NCI-H2107 treated with DMSO at 0.1 percent for 48 hours (cell line): ENCODE data around the gene ACAD11.

Source experiments
- DNase-seq: peaks from one replicate; lab custom pipeline; 2025; ENCODE audit not compliant: unreplicated experiment; lab: John Stamatoyannopoulos, UW

Gene ACAD11

GRCh38 chr3:132556036-132556386 is 103.6 kb downstream of the ACAD11 start:
- DNase-seq = peak; percentile 93

DNA sequence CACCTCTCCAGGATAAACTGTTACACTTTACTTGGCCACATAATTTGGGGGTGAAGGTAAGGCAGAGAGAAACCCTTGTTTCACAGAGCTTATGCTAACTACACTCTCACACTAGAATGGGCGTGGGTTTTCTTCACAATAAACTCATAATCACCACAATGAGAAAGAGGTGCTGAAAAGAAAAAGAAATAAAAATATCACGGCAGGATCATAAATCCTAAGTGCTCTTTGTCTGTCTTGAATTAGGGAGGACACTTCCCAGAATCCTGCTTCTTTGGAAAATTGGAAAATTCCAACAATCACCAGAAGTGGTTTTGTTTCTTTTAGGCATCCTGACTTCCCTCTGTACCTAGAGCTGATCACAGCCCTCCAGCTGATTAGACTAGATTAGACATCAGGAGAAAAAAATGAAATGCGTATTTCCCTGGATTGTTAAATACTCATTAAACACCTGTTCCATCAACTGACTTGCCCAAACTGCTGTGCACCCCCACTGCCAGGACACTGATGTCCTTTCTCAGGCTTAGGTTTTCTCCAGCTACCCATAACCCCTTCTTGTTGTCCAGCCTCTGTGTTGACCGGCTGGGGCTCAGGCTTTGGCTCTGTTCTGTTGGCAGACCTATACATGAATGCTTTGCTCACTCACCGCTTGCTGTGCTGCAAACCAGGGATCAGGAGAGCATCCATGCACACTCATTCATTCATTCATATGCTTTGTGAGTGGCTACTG is 104.1 kb downstream of the ACAD11 start:
- DNase-seq = peak; percentile 85

GRCh38 chr3:132554437-132554836 is 105.2 kb downstream of the ACAD11 start:
- peak; percentile 81 for DNase-seq

DNA sequence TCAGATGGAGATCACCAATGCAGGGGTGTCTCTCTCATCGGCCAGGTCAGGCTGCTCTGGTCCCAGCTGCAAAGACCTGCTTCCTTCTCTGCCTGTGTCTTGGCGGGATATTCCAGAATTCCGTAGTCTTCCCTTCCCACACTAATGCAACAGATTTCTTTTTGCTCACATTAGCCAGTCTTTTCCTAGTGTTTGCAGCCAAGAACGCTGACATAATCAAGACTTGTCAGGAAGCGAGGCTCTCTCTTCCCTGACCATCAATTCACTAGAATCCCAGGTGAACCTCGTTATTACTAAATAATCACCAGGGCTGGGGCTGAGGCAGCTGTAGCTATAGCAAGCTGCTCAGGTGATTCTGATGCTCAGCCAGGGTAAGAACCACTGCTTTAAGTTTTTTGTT is 105.8 kb downstream of the ACAD11 start:
- DNase-seq = no peak

- no peak for DNase-seq
These were observed 108.9 kb downstream of the ACAD11 start for GRCh38 chr3:132550579-132551305.

DNA sequence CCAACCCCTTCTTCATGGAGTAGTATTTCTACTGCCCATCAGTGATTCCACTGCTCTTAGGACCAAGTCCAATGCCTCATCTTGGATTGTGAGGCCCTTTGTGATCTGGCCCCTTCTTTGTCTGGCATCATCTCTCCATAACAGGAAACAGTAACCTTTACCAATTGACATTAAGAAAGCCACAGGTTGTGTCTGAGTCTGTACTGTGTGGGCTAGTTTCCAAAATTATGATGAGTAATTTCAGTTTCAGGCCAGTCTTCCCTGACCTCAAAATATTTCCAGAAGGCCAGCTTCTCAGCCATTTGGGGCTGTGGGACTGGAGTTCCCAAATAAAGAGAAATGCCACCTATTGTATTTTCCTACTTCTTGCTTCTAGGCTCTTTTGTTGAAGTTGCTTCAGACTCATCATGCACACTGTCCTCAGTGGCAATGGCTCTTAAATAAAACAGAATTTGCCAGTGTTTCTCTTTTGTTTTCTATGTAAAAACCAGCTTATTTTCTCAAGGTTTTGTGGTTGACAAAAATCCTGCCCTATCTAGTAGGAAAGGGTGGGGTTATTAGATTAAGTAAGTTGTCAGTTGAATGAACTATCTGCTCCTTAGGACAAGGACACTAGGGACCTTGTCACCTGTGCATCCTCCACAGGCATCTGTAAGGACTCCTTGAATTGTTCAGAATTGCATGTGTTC is 109.6 kb downstream of the ACAD11 start:
- DNase-seq = no peak

- no peak for DNase-seq
These were observed 110.4 kb downstream of the ACAD11 start for GRCh38 chr3:132549169-132549568.

DNA sequence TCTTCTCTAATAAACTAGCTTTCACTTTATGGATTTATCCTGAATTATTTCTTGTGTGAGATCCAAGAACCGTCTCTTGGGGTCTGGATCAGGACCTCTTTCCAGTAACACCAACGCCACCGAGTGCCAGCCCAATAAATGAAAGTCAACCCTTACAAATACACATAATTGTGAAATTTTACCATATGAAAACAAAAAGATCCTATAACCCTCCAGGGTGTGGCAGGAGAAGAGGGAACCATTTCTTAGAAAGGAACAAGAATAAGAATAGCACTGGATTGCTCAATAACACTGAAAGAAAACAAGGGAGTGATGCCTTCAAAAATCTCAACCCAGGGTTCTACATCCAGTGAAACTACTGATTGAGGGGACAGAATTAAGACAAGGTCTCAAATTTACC is 114.1 kb downstream of the ACAD11 start:
- no peak for DNase-seq

DNA sequence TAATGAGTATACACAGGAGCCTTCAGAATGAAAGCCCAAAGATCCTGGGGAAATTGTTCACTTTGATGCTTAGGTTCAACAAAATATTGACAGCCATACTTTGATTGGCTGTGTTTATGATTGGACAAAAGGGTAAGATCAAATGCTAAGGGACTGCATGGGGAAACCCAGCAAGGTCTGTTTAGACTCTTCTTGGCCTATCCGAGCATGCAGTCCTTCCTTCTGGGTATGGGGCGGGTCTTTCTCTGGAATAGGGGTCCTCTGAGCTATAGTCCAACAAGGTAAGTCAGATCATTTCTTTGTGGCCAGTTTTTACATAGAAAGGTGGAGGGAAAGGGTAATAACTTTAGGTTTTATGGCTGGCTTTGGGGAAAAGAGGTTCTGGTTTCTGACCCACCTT is 115.5 kb downstream of the ACAD11 start:
- DNase-seq = no peak

GRCh38 chr3:132543011-132543739 is 116.4 kb downstream of the ACAD11 start:
- no peak for DNase-seq

DNA sequence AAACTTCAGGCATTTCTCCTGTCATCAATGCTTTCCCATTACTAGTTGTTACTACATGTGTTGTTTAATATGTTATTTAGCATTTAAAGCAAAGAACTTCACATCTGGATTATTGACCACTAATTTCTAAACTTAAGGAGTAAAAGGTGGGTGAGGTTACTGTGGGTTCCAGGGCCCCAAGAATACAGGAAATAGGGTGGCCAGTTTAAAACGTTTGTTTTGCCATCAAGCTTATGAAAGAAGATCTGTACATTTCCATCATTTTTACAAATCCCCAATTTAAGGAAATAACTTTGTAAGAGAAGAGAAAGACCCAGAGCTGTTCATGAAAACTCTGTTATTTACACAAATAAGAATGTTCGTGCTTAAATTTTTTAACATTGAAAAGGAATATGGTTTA is 117.0 kb downstream of the ACAD11 start:
- DNase-seq = no peak

DNA sequence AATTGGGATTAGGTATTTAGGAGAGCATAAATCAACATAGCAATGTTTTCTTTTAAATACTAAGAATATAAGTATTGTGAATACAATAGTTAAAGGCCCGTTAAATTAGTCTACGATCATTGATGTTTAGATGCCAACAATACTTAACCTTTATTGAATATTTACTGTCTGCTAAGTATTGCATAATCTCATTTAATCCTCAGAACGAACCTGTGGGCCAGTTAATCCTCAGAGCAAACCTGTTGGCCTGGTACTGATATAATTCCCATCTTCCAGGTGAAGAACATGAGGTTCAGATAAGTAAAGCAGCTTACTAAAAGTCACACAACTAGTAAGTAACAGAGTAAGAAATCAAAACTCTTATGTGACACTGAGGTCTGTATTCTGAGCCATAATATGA is 119.9 kb downstream of the ACAD11 start:
- no peak for DNase-seq

GRCh38 chr3:132538072-132538471 is 121.5 kb downstream of the ACAD11 start:
- no peak for DNase-seq

GRCh38 chr3:132537297-132537696 is 122.3 kb downstream of the ACAD11 start:
- DNase-seq = no peak

DNA sequence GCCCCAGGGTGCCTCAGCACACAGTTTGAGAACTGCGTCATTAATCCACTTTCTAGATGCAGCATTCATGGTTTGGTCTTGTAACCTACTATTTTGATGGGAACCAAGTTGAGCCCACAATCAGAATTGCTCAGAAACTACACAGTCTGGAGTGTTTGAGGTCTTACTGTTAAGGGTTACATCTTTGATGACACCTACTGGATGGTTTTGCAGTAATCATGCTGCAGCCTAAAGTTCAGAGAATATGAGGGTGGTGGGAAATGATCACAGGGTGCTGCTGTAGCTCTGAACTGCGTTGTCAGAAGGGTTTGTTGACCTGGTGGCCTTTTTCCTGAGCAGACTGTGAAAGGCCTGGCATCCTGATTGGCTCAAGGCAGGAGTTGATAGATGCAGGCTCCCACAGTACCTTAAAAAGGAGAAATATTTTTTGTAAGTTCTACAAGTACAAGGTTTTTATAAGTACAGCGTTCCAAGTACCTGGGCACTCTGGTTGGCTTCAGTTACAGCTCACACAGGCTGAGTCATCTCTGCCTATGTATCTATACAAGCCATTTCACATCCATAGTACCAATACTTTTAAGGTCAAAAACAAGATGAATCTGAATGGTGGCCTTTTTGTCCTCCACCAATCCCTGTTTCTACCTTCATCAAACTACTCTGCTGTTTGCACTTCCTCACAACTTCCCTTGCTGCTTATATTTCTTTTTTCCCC is 123.0 kb downstream of the ACAD11 start:
- DNase-seq = no peak

DNA sequence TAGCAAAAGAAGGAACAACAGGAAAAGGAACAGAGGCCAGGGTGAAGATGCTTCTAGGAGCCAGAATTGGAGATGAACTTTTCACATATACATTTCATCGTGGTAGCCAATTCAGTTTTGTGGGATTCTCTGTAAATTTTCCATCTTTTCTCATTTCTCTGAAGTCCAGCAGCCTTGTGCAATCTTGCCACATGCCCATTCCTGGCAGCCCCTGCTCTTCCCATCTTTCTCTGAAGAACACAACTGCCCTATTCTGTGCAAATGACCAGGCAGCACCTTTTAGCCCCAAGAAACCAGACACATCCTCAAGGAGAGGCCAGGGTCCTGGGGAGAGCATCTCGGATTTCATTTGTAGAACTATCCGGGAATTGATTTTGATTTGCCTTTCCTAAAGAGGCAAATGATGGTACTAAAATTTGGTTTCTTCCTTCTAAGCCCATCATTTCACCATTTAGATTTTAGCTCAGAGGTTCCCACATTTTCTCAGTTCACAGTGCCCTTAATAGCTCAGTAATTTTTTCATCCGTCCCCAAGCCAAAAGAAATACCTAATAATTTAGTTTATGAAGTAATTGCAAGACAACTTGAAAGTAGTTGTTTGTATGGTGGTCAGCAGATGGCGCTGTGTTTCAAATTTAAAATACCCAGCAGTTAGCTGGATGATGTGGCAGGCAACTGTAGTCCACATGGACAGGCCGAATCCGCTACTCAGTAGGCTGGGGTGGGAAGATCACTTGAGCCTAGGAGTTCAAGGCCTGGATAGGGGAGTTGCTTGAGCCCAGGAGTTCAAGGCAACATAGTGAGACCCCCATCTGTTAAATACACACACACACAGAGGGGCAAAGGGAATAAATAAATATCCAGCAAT is 123.8 kb downstream of the ACAD11 start:
- DNase-seq = peak; percentile 58

- no peak for DNase-seq
These were observed 129.0 kb downstream of the ACAD11 start for GRCh38 chr3:132530624-132531023.

GRCh38 chr3:132522353-132522752 is 137.3 kb downstream of the ACAD11 start:
- no peak for DNase-seq

- DNase-seq = no peak
These were observed 137.7 kb downstream of the ACAD11 start for GRCh38 chr3:132521901-132522300.

DNA sequence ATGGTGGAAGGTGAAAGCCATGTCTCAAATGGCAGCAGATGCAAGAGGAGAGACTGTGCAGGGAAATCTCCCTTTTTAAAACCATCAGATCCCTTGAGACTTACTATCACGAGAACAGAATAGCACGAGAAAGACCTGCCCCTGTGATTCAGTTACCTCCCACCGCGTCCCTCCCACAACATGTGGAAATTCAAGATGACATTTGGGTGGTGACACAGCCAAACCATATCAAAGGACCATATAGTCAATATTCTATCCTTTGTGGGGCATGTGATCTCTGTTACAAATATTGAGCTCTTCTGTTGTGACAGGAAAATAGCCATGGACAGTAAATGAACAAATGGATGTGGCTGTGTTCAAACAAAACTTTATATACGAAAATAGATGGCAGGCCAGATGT is 139.7 kb downstream of the ACAD11 start:
- DNase-seq = no peak
